HFFc6 (cell line): ENCODE measurements around the gene AP2B1. TPM values are rescaled to one million over a fixed set of nuclear protein-coding genes. Genes with fewer than 3 reads are reported as not detected.

ENCODE experiments used
- DNase-seq: peaks from one replicate; pipeline ENCODE4 v3.0.0-alpha.2; 2018
- H3K27ac Mint-ChIP-seq: 2 replicates; pipeline ENCODE4 v1.8.0; 2020; ENCODE audit warnings: mild to moderate bottlenecking, mixed read lengths
- H3K27me3 Mint-ChIP-seq: 2 replicates; pipeline ENCODE4 v1.8.0; 2021; ENCODE audit warnings: mild to moderate bottlenecking, moderate library complexity, mixed read lengths; ENCODE audit not compliant: insufficient read depth
- H3K36me3 Mint-ChIP-seq: 2 replicates; pipeline ENCODE4 v1.8.0; 2021; ENCODE audit warnings: low read depth, mixed read lengths
- H3K4me1 Mint-ChIP-seq: 2 replicates; pipeline ENCODE4 v1.8.0; 2020; ENCODE audit warnings: low read depth, mixed read lengths
- H3K4me3 Mint-ChIP-seq: 2 replicates; pipeline ENCODE4 v1.8.0; 2020; ENCODE audit warnings: mild to moderate bottlenecking, moderate library complexity, mixed read lengths
- H3K9me3 Mint-ChIP-seq: 2 replicates; pipeline ENCODE4 v1.8.0; 2020; ENCODE audit warnings: mild to moderate bottlenecking, mixed read lengths
- total RNA-seq, 6 experiments: library from RNA; stranded (reverse); fragmentation: NEBNext Ultra II Directional; extraction: Animal tissue kit (Norgen Biotek cat#: 25700); gene quantifications; 2 replicates in 1 of 6; 3 replicates in 5 of 6; pipeline ENCODE4 v1.2.3, GENCODE V29; 2021
- TF ChIP-seq, protein P1 (sequence below): fragments of 200-600 bp; sonication (generic); IDR thresholded peaks from 2 replicates; pipeline ENCODE4 v1.5.0; 2021; ENCODE audit warnings: antibody characterized with exemption, mild to moderate bottlenecking

AP2B1 gene
- total RNA-seq, 6 experiments from 2014 or later: 168 to 196 (median 182) TPM

GRCh38 chr17:35668802-35669201 lies 81.7 kb downstream of the AP2B1 start:
- DNase-seq: no peak

GRCh38 chr17:35674552-35674951 lies 87.4 kb downstream of the AP2B1 start:
- DNase-seq: no peak
- peaks cover 18% of the 10 kb centered on the region for H3K4me1 Mint-ChIP-seq
- no peaks in the 10 kb centered on the region for H3K27me3 Mint-ChIP-seq
- no peak overlapping the region for H3K27ac Mint-ChIP-seq
- H3K9me3 Mint-ChIP-seq: no peaks in the 10 kb centered on the region
- H3K36me3 Mint-ChIP-seq: peaks cover 37% of the 10 kb centered on the region
- TF ChIP-seq, protein P1, sequence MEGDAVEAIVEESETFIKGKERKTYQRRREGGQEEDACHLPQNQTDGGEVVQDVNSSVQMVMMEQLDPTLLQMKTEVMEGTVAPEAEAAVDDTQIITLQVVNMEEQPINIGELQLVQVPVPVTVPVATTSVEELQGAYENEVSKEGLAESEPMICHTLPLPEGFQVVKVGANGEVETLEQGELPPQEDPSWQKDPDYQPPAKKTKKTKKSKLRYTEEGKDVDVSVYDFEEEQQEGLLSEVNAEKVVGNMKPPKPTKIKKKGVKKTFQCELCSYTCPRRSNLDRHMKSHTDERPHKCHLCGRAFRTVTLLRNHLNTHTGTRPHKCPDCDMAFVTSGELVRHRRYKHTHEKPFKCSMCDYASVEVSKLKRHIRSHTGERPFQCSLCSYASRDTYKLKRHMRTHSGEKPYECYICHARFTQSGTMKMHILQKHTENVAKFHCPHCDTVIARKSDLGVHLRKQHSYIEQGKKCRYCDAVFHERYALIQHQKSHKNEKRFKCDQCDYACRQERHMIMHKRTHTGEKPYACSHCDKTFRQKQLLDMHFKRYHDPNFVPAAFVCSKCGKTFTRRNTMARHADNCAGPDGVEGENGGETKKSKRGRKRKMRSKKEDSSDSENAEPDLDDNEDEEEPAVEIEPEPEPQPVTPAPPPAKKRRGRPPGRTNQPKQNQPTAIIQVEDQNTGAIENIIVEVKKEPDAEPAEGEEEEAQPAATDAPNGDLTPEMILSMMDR: no peak
- no peak overlapping the region for H3K4me3 Mint-ChIP-seq

More at GRCh38 chr17:35668802-35669201, 81.7 kb downstream of the AP2B1 start:
- no peak overlapping the region for H3K27ac Mint-ChIP-seq
- no peaks in the 10 kb centered on the region for H3K27me3 Mint-ChIP-seq
- TF ChIP-seq, protein P1: no peak
- peaks cover 10% of the 10 kb centered on the region for H3K4me1 Mint-ChIP-seq
- H3K9me3 Mint-ChIP-seq: no peaks in the 10 kb centered on the region
- H3K36me3 Mint-ChIP-seq: peaks cover 33% of the 10 kb centered on the region
- no peak overlapping the region for H3K4me3 Mint-ChIP-seq

DNA sequence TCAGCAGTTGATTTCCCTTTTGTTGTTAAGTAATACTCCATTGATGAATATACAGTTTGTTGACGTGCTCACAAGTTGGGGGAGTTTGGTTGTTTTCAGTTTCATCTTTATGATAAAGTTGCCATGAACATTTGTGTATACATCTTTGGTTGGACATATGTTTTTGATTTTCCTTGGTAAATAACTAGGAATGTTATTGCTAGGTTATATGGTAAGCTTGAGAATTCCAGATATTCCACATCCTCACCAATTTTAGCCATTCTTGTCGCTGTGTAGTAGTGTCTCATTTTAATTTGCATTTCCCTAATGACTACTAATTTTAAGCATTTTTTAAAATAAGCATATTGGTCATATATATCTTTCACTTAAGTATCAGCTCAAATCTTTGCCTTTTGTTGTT lies 89.3 kb downstream of the AP2B1 start:
- no peak overlapping the region for H3K27ac Mint-ChIP-seq

DNA sequence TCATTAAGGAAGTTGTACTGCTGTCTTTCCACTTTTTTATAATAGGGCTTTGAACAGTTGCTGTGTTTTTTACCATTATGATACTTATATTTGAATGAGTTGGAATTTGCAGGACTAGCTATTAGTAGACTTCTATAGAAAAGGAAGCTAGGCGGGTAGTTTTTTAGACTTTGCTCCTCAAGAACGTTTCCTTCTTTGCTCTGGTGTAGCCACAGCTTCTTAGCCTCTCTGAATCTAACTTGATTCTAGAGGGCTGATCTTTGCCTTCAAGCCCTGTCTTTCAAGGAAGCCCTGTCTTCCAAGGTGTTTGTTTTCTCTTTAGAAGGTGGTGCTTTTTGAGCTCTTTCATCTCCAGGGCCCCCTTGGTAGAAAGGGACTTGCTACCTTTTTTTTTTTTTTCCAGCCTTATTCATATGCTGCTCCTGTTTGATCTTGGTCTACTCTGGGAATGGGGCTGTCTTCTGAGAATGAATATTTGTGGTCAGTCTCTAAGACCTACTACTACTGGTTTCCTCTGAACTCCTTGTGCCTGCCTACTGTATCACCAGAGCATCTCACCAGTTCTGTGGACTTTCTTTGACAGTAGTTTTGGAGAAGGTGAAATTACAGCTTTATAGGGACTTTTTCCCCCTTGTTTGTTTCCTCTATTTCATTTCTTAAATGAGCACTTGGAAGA lies 92.0 kb downstream of the AP2B1 start:
- Mint-ChIP-seq H3K4me1 (peaks cover 24% of the 10 kb centered on the region), H3K9me3 (no peaks in the 10 kb centered on the region), H3K27me3 (no peaks in the 10 kb centered on the region), H3K27ac (no peak overlapping the region), H3K36me3 (peaks cover 22% of the 10 kb centered on the region), H3K4me3 (no peak overlapping the region)
- TF ChIP-seq, protein P1: no peak
- no peak for DNase-seq

More for the DNA sequence above, 89.3 kb downstream of the AP2B1 start:
- peaks cover 18% of the 10 kb centered on the region for H3K4me1 Mint-ChIP-seq
- peaks cover 25% of the 10 kb centered on the region for H3K36me3 Mint-ChIP-seq
- H3K27me3 Mint-ChIP-seq: no peaks in the 10 kb centered on the region
- TF ChIP-seq, protein P1: no peak
- DNase-seq: no peak
- H3K9me3 Mint-ChIP-seq: no peaks in the 10 kb centered on the region
- H3K4me3 Mint-ChIP-seq: no peak overlapping the region

GRCh38 chr17:35683591-35683990 lies 96.5 kb downstream of the AP2B1 start:
- 0 out of 2 replicates have a peak, but pooled peaks cover 2% of the 10 kb centered on the region for H3K27me3 Mint-ChIP-seq
- H3K4me1 Mint-ChIP-seq: peaks cover 16% of the 10 kb centered on the region
- no peaks in the 10 kb centered on the region for H3K9me3 Mint-ChIP-seq
- no peak for DNase-seq
- TF ChIP-seq, protein P1: no peak
- peaks cover 22% of the 10 kb centered on the region for H3K36me3 Mint-ChIP-seq
- H3K4me3 Mint-ChIP-seq: no peak overlapping the region
- H3K27ac Mint-ChIP-seq: no peak overlapping the region
